GM10266 (cell line): Measurements from ENCODE around the gene LTC4S.
A peak's percentile ranks its signal among the peaks of the same experiment; 100 is the strongest.

Experiments
- DNase-seq: peaks from one replicate; pipeline ENCODE4 v3.0.0; 2012; ENCODE audit errors: extremely low spot score
- TF ChIP-seq, protein P1 (sequence below): IDR thresholded peaks from 2 replicates; pipeline ENCODE4 v1.5.1; 2012; ENCODE audit warnings: mild to moderate bottlenecking, low read depth; ENCODE audit not compliant: control insufficient read depth, insufficient read depth; ENCODE audit errors: missing control alignments

The LTC4S gene

DNA sequence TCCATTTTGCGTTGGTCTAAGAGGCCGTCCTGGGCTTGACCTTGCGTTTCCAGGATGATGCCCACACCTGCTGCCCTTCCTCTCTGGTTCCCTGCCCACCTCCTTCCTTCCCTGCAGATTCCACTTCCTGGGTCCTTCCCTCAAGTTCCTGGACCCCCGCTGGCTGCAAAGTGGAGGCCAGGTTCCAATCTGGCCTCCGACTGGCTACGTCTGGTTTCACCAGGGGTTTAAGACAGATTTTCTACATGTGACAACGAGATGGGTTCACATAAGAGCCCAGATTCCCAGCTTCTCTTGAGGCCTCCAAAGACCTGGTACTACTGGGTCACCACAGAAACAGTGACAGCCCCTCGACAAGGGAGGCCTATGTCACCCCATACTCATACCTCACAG is 10.8 kb downstream of the LTC4S start:
- TF ChIP-seq, protein P1, sequence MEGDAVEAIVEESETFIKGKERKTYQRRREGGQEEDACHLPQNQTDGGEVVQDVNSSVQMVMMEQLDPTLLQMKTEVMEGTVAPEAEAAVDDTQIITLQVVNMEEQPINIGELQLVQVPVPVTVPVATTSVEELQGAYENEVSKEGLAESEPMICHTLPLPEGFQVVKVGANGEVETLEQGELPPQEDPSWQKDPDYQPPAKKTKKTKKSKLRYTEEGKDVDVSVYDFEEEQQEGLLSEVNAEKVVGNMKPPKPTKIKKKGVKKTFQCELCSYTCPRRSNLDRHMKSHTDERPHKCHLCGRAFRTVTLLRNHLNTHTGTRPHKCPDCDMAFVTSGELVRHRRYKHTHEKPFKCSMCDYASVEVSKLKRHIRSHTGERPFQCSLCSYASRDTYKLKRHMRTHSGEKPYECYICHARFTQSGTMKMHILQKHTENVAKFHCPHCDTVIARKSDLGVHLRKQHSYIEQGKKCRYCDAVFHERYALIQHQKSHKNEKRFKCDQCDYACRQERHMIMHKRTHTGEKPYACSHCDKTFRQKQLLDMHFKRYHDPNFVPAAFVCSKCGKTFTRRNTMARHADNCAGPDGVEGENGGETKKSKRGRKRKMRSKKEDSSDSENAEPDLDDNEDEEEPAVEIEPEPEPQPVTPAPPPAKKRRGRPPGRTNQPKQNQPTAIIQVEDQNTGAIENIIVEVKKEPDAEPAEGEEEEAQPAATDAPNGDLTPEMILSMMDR: no peak
- no peak for DNase-seq

GRCh38 chr5:179805070-179805528 is 11.3 kb downstream of the LTC4S start:
- DNase-seq: no peak
- TF ChIP-seq, protein P1: no peak

GRCh38 chr5:179805529-179806249 is 11.9 kb downstream of the LTC4S start:
- TF ChIP-seq, protein P1: no peak
- DNase-seq: peak; percentile 88

- DNase-seq: peak; percentile 95
These were observed 12.7 kb downstream of the LTC4S start, which contains the start of gene MGAT4B for GRCh38 chr5:179806250-179807048. TSS of gene MGAT4B (minus strand) at chr5:179806866. CDS start at chr5:179806583, 283 bp downstream.

GRCh38 chr5:179812135-179812825 is 18.5 kb downstream of the LTC4S start:
- no peak for DNase-seq
- TF ChIP-seq, protein P1: no peak

More at GRCh38 chr5:179806250-179807048, 12.7 kb downstream of the LTC4S start, which contains the start of gene MGAT4B:
- TF ChIP-seq, protein P1: no peak

- TF ChIP-seq, protein P1: no peak
These were observed 19.3 kb downstream of the LTC4S start for GRCh38 chr5:179812997-179813607.

More at GRCh38 chr5:179812997-179813607, 19.3 kb downstream of the LTC4S start:
- DNase-seq: no peak
